HuH-7 (cell line): ENCODE measurements around the gene LRRC23.

Experiments
- DNase-seq: peaks from one replicate; pipeline ENCODE4 v3.0.0; 2011; ENCODE audit warnings: low spot score

Gene LRRC23

GRCh38 chr12:6946033-6946919, 41.7 kb downstream of the LRRC23 start:
- peak; percentile 96 for DNase-seq

GRCh38 chr12:6946920-6947374, 42.3 kb downstream of the LRRC23 start:
- no peak for DNase-seq

GRCh38 chr12:6947615-6948014, 43.0 kb downstream of the LRRC23 start:
- DNase-seq, result no peak

GRCh38 chr12:6948873-6949594, 44.4 kb downstream of the LRRC23 start:
- DNase-seq, result no peak

GRCh38 chr12:6950401-6950801, 45.8 kb downstream of the LRRC23 start:
- peak; percentile 60 for DNase-seq

- no peak for DNase-seq
Observed at GRCh38 chr12:6950811-6951540, 46.4 kb downstream of the LRRC23 start, which contains the start of gene PTPN6. Gene PTPN6, plus strand, starts transcription at chr12:6951356. Its CDS starts 157 bp downstream, at chr12:6951513.

GRCh38 chr12:6951551-6952120, 47.0 kb downstream of the LRRC23 start:
- no peak for DNase-seq

GRCh38 chr12:6952121-6952862, 47.7 kb downstream of the LRRC23 start:
- no peak for DNase-seq

- DNase-seq, result no peak
Observed at GRCh38 chr12:6952863-6953441, 48.3 kb downstream of the LRRC23 start.

- DNase-seq, result no peak
Observed at GRCh38 chr12:6953442-6954315, 49.1 kb downstream of the LRRC23 start.

- no peak for DNase-seq
Observed at GRCh38 chr12:6954316-6955107, 49.9 kb downstream of the LRRC23 start.

GRCh38 chr12:6955108-6956020, 50.7 kb downstream of the LRRC23 start:
- no peak for DNase-seq

- DNase-seq, result no peak
Observed at GRCh38 chr12:6956021-6956727, 51.6 kb downstream of the LRRC23 start.

- DNase-seq, result no peak
Observed at GRCh38 chr12:6957151-6957701, 52.6 kb downstream of the LRRC23 start.

- DNase-seq, result no peak
Observed at GRCh38 chr12:6957741-6958608, 53.4 kb downstream of the LRRC23 start.

GRCh38 chr12:6958609-6959057, 54.0 kb downstream of the LRRC23 start:
- no peak for DNase-seq
